PFSK-1 (cell line): Measurements from ENCODE around the gene ADD2.

ENCODE experiments used
- FOXP2 ChIP-seq: optimal IDR thresholded peaks from 2 replicates; pipeline ENCODE3; 2011; ENCODE audit warnings: borderline replicate concordance, control low read depth, inconsistent platforms; ENCODE audit not compliant: insufficient read depth; ENCODE audit errors: extremely low read length, extremely low read depth
- POLR2AphosphoS5 ChIP-seq: IDR thresholded peaks from 2 replicates; pipeline ENCODE4 v1.6.1; 2012; ENCODE audit warnings: low read depth, mild to moderate bottlenecking, control low read depth, low read length, moderate library complexity
- REST ChIP-seq, 2 experiments: IDR thresholded peaks; 2 replicates each; pipeline versions ENCODE4 v1.6.1 to v1.8.0; 2011 to 2012; ENCODE audit warnings: low read depth in 2 of 2, low read length in 2 of 2, control low read depth in 1 of 2, inconsistent platforms in 1 of 2, mild to moderate bottlenecking in 1 of 2, moderate library complexity in 1 of 2; ENCODE audit not compliant: insufficient read depth in 1 of 2
- SIN3A ChIP-seq: IDR thresholded peaks from 2 replicates; pipeline ENCODE4 v1.6.1; 2012; ENCODE audit warnings: mild to moderate bottlenecking, low read length, moderate library complexity, borderline replicate concordance; ENCODE audit not compliant: insufficient read depth
- TAF1 ChIP-seq: IDR thresholded peaks from 2 replicates; pipeline ENCODE4 v1.6.1; 2012; ENCODE audit warnings: low read length, control low read depth, borderline replicate concordance; ENCODE audit not compliant: insufficient read depth

GRCh38 chr2:70778676-70779075, 10.7 kb upstream of the ADD2 start:
- no peak for TF ChIP-seq POLR2AphosphoS5
- no peak for TF ChIP-seq SIN3A
- TF ChIP-seq TAF1, result no peak
- no peak for TF ChIP-seq REST (IDR thresholded peaks at IDR 0.05; ENCODE audit: insufficient read depth in 1 of 2, low read depth in 2 of 2, low read length in 2 of 2)
- TF ChIP-seq FOXP2, result no peak
